NCI-H146 treated with DMSO at 0.1 percent for 48 hours (cell line): ENCODE measurements around the gene SYNE1.

Source experiments
- DNase-seq: peaks from one replicate; lab custom pipeline; 2025; ENCODE audit not compliant: unreplicated experiment; lab: John Stamatoyannopoulos, UW

Gene SYNE1

DNA sequence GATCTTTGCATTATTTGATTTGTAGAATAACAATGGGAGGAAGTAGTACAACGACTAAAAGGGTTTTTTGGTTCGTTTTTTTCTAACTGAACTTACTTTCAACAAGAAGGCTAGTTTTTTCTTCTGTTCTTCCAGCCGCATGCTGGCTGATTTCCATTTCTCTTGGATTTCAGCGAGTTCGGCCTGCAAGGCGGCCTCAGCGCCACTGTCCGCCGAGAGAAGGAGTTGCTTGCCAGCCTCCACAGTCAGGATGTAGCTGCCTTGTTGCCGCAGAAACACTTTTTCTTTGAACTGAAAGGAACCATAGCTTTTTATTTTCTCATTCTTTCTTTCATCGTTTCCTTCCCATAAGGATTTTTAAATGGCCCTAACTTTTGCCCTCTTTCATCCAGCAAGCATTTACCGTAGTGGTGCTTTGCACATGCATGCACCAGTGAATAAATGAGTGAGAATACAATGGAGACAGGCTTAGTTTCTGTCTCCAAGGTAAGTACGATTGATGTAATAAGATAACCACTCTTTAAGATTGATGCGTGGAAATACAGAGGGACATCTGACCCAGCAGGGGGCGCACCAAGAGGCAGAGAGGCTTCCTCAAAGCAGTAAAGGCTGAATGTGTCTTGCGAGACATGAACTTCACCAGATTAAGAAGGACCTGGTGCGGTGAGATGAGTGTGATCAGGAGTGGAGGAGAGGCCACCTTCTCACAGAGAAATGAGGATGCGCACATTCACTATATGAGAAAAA lies 430.9 kb downstream of the SYNE1 start:
- DNase-seq = no peak

DNA sequence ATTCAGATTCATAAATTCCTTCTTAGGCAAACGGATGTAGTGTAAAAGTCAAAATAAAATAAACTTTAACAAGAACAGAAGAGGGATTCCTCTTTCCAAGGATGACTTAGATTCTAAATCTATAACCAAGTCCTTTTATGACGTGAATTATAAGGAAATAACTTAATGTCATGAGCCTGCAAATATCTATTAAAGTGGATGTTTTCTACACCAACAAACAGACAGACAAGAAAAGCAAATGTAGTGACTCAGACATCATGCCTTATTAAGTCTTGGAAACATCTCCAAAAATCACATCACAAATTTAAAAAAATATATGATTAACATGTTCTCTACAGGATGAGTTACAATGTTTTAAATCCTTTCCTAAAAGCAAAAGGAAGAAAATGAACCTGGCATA lies 432.6 kb downstream of the SYNE1 start:
- DNase-seq = no peak

DNA sequence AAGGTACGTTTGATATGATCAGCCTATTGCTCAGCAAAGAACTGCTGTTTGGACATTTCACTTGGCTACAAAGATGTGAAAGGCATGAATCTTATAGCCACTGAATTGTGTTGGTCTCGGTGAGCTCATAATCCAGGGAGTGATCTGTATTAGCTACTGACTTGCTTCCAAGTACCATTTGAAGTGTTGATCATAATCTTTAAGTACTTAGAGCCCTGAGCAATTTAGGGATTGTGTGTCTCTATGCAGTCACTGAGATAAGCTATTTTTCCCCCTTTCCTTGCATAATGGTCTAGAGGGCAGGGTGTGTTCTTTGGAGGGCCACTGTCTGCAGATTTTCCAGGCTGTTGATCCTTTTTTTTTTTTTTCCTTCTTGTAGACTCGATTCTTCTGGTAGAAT lies 436.0 kb downstream of the SYNE1 start:
- no peak for DNase-seq

DNA sequence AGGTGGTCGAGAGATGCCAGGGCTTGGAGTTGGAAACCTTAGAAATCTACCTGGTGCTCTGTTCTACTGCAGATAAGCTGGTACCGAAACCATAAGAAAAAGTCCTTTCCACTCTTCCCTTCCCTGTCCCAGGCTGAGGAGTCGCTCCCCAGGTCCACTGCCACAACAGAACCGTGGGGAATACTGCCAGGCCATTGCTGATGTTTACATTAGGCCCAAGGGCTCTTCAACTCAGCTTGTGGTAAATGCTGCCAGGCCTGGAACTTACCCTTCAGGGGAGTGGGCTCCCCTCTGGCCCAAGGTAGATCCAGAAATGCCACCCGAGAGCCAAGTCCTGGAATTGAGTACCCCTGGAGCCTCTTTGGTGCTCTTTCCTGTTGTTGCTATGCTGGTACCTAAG lies 441.3 kb downstream of the SYNE1 start:
- no peak for DNase-seq

DNA sequence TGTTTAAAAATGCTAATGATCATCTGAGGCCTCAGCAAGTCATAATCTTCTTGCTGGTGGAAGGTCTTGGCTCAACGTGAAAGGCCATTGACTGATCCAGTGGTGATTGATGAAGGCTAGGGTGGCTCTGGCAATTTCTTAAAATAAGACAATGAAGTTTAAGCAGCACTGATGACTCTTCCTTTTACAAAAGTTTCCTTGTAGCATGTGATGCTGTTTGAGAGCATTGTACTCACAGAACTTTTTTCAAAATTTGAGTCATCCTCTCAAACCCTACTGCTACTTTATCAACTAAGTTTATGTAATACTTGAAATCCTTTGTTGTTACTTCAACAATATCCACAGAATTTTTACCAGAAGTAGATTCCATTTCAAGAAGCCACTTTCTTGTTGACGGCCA lies 447.4 kb downstream of the SYNE1 start:
- no peak for DNase-seq

DNA sequence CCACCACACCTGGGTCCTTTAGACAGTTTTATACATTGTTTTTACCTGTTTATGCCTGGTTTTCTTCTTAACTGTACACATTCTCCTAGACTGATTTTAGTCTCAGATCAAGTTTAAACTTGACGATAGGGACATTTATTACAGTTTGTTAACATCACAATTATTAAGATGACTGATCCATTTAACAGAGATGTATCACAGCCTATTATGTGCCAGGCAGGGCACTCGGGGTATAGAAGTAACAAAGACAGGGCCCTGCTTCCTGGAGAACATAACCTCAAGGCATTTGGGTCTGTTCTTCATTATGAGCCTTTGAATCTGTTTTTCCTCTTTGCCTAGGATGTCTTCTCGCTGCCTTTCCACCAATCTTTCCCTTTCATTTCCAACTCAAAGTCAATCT lies 449.2 kb downstream of the SYNE1 start:
- DNase-seq = no peak

DNA sequence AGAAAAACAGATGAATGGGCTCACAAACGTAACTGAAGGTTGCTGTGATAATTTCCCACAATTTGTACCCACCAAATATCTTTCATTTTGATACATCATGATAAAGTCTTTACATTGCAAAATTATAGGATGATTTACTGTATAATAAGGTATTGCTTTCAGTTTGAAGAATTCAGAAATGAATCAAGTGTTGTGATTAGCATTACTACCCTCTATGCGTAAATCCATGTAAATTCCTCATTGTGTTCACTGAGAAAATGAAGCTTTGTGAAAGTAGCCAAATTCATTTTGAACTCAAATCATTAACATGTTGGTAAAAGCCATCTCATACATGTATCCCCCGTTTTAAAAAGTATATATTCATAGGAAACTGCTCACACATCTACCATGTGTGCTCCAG lies 450.3 kb downstream of the SYNE1 start:
- DNase-seq = no peak

DNA sequence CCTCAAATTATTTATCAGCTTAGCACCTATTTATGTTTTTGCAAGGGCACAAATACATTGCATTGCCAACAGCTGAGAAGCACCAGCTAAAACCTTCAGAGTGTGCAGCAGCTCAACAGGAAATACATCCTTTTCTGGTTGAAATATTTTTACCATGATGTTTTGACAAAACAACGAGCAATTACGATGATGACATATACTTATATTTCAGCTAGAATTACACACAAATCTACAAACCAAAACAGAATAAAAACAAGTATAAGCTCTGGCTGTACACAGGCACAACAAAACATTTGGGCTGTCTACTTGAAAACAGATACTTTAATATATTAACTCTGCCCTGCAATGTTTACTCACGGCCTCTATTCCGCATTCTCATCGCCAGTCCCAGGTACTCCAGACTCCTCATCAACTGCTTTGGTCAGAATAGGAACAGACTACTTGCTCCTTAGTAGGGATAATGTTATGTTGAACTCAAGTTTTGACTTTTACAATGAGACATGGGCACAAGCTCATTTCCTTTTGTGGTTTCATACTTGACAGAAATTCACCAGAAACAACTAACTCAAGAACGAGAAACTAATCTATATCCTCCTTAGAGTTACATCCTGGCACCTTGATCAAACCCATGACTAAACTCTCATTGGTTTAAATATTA lies 452.1 kb downstream of the SYNE1 start:
- DNase-seq = no peak

DNA sequence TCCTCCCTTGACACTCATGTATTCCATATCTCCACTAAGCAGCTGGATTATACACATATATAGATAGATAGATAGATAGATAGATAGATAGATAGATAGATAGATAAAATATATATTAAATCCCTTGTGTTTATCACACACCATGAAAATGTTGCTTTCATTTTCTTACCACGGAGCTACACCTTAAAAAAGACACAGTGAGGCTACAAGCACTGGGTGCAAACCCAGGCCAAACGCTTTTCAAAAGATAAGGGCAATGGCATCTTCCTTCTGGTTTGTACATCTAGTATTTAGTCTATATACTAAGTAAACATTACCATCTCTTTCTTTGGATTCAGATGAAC lies 452.6 kb downstream of the SYNE1 start:
- DNase-seq = no peak

DNA sequence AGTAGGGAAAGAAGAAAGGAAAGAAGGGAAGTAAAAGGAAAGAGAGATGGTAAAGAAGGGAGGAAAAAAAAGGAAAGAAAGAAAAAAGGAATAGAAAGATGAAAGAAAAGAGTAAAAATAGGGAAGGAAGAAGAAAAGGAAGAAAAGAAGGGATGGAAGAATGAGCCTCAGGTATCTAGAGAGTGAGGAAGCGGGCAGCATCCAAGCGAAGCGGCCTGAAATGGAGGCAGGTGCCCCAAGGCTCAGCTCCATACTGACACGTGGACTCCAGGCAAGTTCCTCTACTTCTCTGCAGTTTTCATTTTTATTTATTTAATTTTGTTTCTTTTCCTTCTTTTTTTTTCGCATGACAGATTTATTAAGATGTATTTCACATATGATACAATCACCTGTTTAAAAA lies 456.6 kb downstream of the SYNE1 start:
- no peak for DNase-seq

DNA sequence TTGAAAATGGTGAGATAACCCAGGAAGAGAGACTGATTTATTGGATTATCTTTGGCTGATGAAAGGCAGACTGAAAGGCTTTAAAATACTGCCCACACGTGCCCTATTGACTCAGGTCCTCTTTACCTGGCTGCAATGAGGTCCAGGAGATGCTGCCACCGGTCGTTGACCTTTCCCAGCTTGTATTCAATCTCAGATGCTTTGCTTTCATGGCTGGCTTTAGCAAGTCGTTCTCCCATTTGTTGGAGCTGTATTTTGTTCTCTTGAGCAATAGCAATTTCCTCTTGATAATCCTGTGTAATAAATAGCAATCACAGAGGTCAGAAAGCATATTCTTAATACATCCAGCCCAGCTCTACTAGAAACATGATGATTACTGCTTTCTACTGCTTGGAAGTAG lies 460.9 kb downstream of the SYNE1 start:
- no peak for DNase-seq

DNA sequence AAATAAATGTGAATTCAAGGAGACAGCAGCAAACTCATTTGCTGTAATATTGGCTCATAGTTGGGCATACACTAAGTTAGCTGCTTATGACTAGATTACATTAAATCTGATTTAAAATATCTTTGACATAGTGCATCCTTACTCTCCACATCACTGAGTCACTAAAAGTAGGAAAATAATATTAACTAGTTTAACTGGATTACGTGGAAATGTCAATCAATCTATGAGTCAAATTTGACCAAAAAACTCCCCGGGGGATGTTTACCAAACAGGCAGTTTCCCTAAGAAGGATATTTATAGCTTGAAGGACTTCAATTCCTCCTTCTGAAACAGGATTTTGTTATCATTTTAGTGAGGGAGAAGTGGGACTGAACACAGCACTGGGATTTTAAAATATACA lies 463.2 kb downstream of the SYNE1 start:
- DNase-seq = no peak

DNA sequence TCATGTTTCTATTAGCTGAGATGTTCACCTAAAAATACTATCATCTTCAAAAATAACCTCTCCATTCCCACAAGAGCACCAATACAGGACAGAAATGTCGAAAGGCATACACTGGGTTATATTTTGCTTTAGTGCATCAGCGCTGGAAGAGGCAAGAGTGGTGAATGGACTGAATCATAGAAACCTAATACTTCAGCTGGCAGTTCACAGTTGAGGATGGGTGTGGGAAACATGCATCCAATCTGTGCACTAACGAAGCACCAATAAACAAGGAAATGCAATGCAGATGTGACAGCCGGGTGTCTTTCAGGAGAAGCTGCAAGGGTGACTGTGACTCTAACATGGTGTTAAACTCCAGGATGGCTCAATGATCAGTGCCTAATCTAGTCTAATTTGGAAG lies 463.8 kb downstream of the SYNE1 start:
- DNase-seq = no peak

DNA sequence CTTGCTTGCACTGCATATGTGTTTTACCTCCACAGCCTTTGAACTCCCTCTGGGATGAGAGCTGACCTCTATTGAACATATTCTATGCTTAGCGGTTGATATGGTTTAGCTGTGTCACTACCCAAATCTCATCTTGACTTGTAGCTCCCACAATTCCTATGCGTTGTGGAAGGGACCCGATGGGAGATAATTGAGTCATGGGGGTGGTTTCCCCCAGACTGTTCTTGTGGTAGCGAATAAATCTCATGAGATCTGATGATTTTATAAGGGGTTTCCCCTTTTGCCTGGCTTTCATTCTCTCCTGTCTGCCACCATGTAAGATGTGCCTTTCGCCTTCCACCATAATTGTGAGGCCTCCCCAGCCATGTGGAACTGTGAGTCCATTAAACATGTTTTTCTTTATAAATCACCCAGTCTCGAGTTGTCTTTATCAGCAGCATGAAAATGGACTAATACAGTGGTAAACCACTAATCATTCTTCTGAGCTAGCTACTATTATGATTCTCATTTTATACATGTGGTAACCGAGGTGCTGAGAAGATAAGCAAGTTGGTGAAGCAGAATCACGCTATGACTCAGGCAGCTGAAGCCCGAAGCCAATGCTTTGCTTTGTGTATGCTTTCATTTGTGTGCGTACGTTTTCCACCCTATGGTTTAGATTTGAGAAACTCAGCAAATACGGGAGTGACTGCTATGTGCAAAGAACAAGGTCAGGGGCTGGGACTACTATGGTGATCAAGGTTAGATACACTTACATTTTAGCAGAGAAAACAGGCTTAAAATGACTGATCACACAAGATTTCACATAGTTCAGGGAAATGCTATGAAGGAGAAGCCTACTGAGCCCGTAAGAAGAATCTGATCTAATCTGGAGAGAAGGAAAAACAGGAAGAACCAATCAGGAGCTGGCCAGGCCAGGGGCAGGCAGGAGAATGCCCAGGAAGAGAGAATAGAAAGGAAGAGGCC lies 466.2 kb downstream of the SYNE1 start:
- DNase-seq = no peak

DNA sequence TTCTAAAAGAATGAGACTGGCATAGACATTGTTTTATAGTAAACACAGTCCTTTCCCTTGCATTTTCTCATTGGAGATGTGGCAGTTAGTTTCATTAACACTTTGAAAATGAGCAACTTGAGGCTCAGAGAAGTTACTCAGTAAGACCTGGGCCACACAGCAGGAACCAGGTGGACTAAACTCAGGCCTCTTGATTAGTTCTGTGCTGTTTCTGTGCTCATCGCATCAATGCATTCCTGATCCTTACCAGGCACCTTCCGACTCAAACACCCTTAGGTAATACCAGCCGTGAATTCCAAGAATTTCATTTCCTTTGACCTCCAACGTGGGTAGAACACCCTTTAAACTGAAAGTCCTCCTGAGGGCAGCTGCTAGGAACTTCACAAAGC lies 466.9 kb downstream of the SYNE1 start:
- DNase-seq = no peak

DNA sequence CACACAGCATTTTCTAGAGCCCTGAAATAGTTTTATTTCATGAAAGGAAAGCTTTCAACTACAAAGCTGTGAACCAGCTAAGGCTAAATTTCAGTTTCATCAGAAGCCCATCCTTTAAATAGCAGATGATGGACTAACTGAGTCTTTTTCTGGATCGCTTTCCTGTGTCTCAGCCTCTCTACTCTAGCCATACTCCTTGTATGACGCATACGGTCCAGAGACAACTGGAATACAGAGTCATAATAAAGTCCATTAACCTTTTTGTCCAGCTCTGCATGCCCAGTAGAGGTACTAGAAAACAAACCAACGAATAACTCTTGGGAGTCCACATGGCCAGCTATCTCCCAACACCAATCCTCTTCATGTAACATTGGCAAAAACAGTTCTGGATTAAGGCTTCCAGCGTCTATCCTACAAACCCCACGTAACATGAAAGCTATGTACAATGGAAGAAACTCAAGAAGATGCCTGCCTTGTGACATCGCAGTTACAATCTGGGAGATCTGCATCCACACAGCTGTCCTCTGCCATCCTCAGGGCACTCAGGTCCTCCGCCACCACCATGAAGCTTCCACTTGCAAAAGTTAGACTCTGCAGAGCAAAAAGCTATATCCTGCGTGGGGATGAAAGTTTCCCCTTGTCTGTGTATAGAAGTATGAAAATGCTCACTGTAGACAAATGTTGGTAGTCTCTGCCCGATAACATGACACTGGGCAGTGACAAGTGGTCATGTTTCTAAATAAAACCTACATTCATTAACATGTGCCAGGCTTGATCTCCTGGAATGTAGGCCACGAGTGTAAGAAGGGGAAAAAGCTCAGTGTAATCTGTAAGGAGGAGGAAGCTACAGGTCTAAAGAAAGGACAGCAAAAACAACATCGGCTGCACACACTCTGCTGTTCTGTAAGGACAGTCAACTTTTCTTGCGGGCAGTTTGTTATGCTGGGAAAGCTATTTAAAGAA lies 469.2 kb downstream of the SYNE1 start:
- DNase-seq = no peak

DNA sequence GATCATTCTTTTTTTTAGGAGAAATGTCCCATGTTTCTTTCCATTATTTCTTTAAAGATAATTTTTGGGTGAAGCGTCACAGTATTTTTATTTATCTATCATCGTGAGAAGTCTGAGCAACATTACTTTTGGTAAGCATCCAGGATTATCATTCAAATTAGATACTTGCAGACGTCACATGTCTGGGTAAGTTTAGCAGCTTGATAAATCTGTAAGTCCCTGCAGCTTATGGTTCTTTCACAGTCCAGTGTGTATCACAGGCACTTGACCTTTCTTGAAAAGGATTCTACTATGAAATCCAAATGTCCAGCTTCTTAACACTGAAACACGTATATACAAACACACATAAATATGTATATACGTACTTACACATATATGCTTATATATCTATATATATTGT lies 470.3 kb downstream of the SYNE1 start:
- no peak for DNase-seq

DNA sequence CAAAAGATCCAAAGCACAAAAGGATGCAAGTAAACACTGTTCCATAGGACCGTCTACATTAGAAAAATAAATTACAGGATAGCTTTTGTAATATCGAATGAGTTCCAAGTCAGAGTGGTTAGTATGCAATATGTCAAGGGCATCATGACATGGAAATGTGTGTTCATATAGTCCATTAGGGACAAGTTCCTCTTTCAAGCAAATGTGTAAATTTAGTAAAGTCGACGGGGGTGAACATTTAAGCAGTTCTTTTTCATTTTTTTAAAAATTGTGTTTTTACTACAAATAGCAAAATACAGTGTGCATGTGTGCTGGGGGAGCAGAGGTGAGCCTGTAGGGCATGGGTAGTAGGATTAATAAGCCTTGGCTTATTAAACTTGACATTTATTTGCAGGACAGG lies 470.7 kb downstream of the SYNE1 start:
- no peak for DNase-seq

DNA sequence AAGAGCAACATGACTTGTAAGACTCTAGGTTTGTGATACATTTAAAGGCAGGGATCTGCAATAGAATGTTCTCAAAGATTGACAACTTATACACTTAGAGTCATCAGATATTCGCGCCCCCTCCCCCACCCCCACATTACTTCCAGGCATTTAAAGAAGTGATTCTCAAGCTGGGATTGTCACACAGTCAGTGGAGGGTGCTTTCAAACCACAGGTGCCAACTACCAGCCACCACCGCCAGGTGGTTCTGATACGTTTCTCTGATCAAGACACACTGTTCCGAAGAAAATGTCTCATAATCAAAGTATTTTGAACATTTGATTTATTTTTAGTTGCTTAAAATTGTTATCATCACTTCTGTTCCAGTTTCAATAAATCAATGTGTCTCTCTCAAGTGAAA lies 472.2 kb downstream of the SYNE1 start:
- no peak for DNase-seq

DNA sequence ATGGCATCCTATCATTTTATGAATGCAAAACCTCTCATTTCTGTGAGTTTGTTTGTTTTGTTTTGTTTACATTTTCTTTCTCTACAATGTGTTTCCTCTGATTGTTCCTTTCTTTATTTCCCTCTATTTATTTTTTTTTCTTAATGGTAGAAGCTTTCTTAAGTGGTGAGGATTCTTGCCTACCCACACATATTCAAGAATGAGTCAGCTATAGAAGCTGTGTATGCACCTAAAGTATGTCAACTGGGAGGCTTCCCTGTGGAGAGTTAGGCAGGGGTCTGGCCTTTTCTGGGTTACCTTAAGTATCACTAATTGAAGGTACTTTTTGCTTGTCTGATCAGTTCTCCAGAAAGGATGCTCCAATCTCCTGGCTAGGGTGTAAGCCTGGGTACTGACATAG lies 475.7 kb downstream of the SYNE1 start:
- DNase-seq = no peak

DNA sequence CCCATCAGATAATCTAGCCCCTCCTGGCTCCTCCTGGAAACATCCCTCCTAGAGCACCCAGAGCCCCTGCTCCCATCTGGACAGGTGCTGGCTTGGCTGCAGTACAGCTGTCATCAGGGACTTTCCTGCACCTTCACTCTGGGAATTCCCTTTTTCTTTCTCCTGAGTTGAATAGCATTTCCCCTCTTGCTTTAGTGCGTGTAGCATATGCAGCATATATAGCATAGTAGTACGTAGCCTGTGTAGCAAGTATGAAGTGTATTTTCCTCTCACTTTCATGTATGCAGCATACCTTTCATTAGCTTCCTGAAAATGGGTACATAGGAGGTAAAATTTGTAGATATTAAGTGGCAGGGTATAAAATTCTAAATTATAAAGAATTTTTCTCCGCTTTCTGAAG lies 476.8 kb downstream of the SYNE1 start:
- DNase-seq = no peak
